ENCODE measurements around the gene PLCG1.

DNA sequence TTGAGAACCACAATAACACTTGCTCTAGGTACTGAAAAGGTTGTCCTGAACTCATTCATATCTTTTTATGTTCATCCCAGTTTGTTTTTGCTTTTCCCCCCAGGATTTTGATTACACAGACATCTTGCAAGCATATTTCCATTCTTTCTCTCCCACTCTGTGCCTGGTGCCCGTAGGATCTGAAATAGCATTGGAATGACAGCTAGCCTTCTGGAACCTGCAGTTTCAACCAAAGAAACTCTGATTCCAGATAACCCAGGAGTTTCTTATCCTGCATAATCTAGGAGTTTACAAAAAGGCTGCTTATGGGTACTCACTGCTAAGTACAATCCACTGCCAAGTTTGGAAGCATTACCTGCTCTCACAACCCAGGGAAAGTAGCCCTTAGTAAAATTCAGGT, 28.8 kb upstream of the PLCG1 start:
- TF ChIP-seq POLR2AphosphoS5 (IDR thresholded peaks at IDR 0.05; ENCODE audit: low read depth, low read length) (no peak), POLR2A (IDR thresholded peaks at IDR 0.05; ENCODE audit: low read depth, low read length) (no peak), POU2F2 (IDR thresholded peaks at IDR 0.05; ENCODE audit: low read depth, low read length) (no peak)

All from GM12891 (cell line).